Panc1 (cell line): ENCODE data around the gene WIPF1.

Experiments
- CTCF ChIP-seq: fragments of 450-650 bp; IDR thresholded peaks from 2 replicates; pipeline ENCODE4 v1.5.1; 2017; ENCODE audit warnings: mild to moderate bottlenecking
- POLR2AphosphoS5 ChIP-seq: IDR thresholded peaks from 2 replicates; pipeline ENCODE4 v1.6.1; 2012; ENCODE audit warnings: mild to moderate bottlenecking, low read depth, low read length, moderate library complexity

- TF ChIP-seq CTCF = no peak
- no peak for TF ChIP-seq POLR2AphosphoS5
Observed at GRCh38 chr2:174554529-174555150, 43.0 kb downstream of the WIPF1 start.
